OCI-LY7 (cell line): ENCODE measurements around the gene TFCP2.

Source experiments
- CTCF ChIP-seq: fragments of 200-600 bp; sonication (generic); conservative IDR thresholded peaks from 2 replicates; pipeline ENCODE4 v1.5.1; 2014; ENCODE audit warnings: mild to moderate bottlenecking, antibody characterized with exemption, low read length, moderate library complexity, mixed read lengths
- EZH2phosphoT487 ChIP-seq: fragments of 200-600 bp; sonication (generic); IDR thresholded peaks from 2 replicates; pipeline ENCODE4 v1.6.1; 2018; ENCODE audit warnings: low read depth, borderline replicate concordance, mild to moderate bottlenecking, mixed run types, antibody characterized with exemption, low read length, moderate library complexity, mixed read lengths

- TF ChIP-seq CTCF (no peak), EZH2phosphoT487 (no peak)
Measured at GRCh38 chr12:51051787-51052186, 121.1 kb downstream of the TFCP2 start.
